ENCODE data around the gene ZAR1L.

Gene ZAR1L

GRCh38 chr13:32284927-32285632 is 30.1 kb downstream of the ZAR1L start:
- no peaks in the 10 kb centered on the region for H3K9me3 ChIP-seq (ENCODE audit: insufficient read depth, low read depth, low read length)
- H2AFZ ChIP-seq (ENCODE audit: low read length) = no peak overlapping the region
- TF ChIP-seq CTCF (conservative IDR thresholded peaks at IDR 0.05; ENCODE audit: low read length) = no peak
- no peak for TF ChIP-seq EZH2phosphoT487 (IDR thresholded peaks at IDR 0.05; ENCODE audit: borderline replicate concordance)
- no peaks in the 10 kb centered on the region for H3K27me3 ChIP-seq (ENCODE audit: insufficient read depth, low read length, poor library complexity, severe bottlenecking)
- H3K36me3 ChIP-seq (ENCODE audit: insufficient read depth, low read length) = no peaks in the 10 kb centered on the region
- no peak overlapping the region for H3K4me2 ChIP-seq (ENCODE audit: low read depth, low read length, poor library complexity, severe bottlenecking)
- H4K20me1 ChIP-seq (ENCODE audit: insufficient read depth, low read length, poor library complexity, severe bottlenecking) = no peaks in the 10 kb centered on the region
- H3K9me2 ChIP-seq (replicated peaks; ENCODE audit: low read depth, low read length) = no peaks in the 10 kb centered on the region
- H3K4me3 ChIP-seq (ENCODE audit: low read length, poor library complexity, severe bottlenecking) = no peak overlapping the region
- no peaks in the 10 kb centered on the region for H3K79me2 ChIP-seq (ENCODE audit: insufficient read depth, low read length)
- no peaks in the 10 kb centered on the region for H3F3A ChIP-seq (ENCODE audit: low read depth)
- H3K9ac ChIP-seq (ENCODE audit: low read depth, low read length, poor library complexity, severe bottlenecking) = no peak overlapping the region
- H3K4me1 ChIP-seq (ENCODE audit: insufficient read depth, low read length, poor library complexity, severe bottlenecking) = no peaks in the 10 kb centered on the region

GRCh38 chr13:32282096-32282711 is 33.0 kb downstream of the ZAR1L start:
- no peaks in the 10 kb centered on the region for H3K79me2 ChIP-seq (ENCODE audit: insufficient read depth, low read length)
- H3K4me3 ChIP-seq (ENCODE audit: low read length, poor library complexity, severe bottlenecking) = no peak overlapping the region
- no peaks in the 10 kb centered on the region for H3K27me3 ChIP-seq (ENCODE audit: insufficient read depth, low read length, poor library complexity, severe bottlenecking)
- TF ChIP-seq CTCF (conservative IDR thresholded peaks at IDR 0.05; ENCODE audit: low read length) (no peak), EZH2phosphoT487 (IDR thresholded peaks at IDR 0.05; ENCODE audit: borderline replicate concordance) (no peak)
- H3F3A ChIP-seq (ENCODE audit: low read depth) = no peaks in the 10 kb centered on the region
- no peak overlapping the region for H3K4me2 ChIP-seq (ENCODE audit: low read depth, low read length, poor library complexity, severe bottlenecking)
- H4K20me1 ChIP-seq (ENCODE audit: insufficient read depth, low read length, poor library complexity, severe bottlenecking) = no peaks in the 10 kb centered on the region
- H3K9ac ChIP-seq (ENCODE audit: low read depth, low read length, poor library complexity, severe bottlenecking) = no peak overlapping the region
- H3K9me3 ChIP-seq (ENCODE audit: insufficient read depth, low read depth, low read length) = no peaks in the 10 kb centered on the region
- no peaks in the 10 kb centered on the region for H3K4me1 ChIP-seq (ENCODE audit: insufficient read depth, low read length, poor library complexity, severe bottlenecking)
- H2AFZ ChIP-seq (ENCODE audit: low read length) = no peak overlapping the region
- no peaks in the 10 kb centered on the region for H3K36me3 ChIP-seq (ENCODE audit: insufficient read depth, low read length)
- H3K9me2 ChIP-seq (replicated peaks; ENCODE audit: low read depth, low read length) = no peaks in the 10 kb centered on the region

GRCh38 chr13:32281096-32281495 is 34.1 kb downstream of the ZAR1L start:
- H3K4me2 ChIP-seq (ENCODE audit: low read depth, low read length, poor library complexity, severe bottlenecking) = no peak overlapping the region
- no peak overlapping the region for H3K4me3 ChIP-seq (ENCODE audit: low read length, poor library complexity, severe bottlenecking)
- no peaks in the 10 kb centered on the region for H3F3A ChIP-seq (ENCODE audit: low read depth)
- no peaks in the 10 kb centered on the region for H3K27me3 ChIP-seq (ENCODE audit: insufficient read depth, low read length, poor library complexity, severe bottlenecking)
- H3K9ac ChIP-seq (ENCODE audit: low read depth, low read length, poor library complexity, severe bottlenecking) = no peak overlapping the region
- TF ChIP-seq EZH2phosphoT487 (IDR thresholded peaks at IDR 0.05; ENCODE audit: borderline replicate concordance) (no peak), CTCF (conservative IDR thresholded peaks at IDR 0.05; ENCODE audit: low read length) (no peak)
- no peak overlapping the region for H2AFZ ChIP-seq (ENCODE audit: low read length)
- no peaks in the 10 kb centered on the region for H4K20me1 ChIP-seq (ENCODE audit: insufficient read depth, low read length, poor library complexity, severe bottlenecking)
- no peaks in the 10 kb centered on the region for H3K79me2 ChIP-seq (ENCODE audit: insufficient read depth, low read length)
- no peaks in the 10 kb centered on the region for H3K4me1 ChIP-seq (ENCODE audit: insufficient read depth, low read length, poor library complexity, severe bottlenecking)
- H3K9me2 ChIP-seq (replicated peaks; ENCODE audit: low read depth, low read length) = no peaks in the 10 kb centered on the region
- H3K36me3 ChIP-seq (ENCODE audit: insufficient read depth, low read length) = no peaks in the 10 kb centered on the region
- H3K9me3 ChIP-seq (ENCODE audit: insufficient read depth, low read depth, low read length) = no peaks in the 10 kb centered on the region

Data from Loucy (cell line).